ENCODE measurements around the gene TBC1D2B. TPM values are rescaled to one million over a fixed set of nuclear protein-coding genes. Genes with fewer than 3 reads are reported as not detected.

The TBC1D2B gene
- total RNA-seq, 4 donors from 2014 or later: 4.7 to 9.6 (median 8.1) TPM

DNA sequence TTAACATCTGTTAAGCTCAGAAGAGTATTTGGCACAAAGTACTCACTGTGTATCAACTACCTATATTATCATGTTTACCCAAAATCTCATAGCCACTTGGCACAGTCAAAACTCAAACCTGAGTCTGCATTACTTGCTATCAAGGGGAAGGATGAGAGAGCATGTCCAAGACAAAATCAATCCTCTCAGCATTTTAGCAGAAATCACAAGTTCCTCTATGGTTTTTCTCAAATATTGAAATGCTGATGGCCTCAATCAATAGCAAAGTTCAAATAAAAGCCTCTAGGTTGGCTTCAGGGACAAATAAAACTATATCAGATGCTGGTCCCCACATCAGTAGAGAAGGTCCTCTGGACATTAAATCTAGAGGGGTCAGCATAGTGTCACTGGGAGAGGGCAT, 14.3 kb downstream of the TBC1D2B start:
- intact Hi-C loops (cut with DNase I; ENCODE audit: low total_unique reads) (no loop called here), in situ Hi-C loops (cut with MboI; ENCODE audit: low sequenced_read_pairs in 4 of 4) (loop anchor here in 1 of 4 donors (10.0 kb wide), 1 partner anchor 48 kb away; no protein-coding TSS in a partner anchor)
- Histone ChIP-seq H3K27ac (peak overlapping the region; percentile 71 to 83 (median 74)), H3K27me3 (no peaks in the 10 kb centered on the region), H3K9me3 (no peaks in the 10 kb centered on the region), H3K4me3 (no peak overlapping the region), H3K36me3 (no peaks in the 10 kb centered on the region), H3K4me1 (peaks cover 73 to 81% of the 10 kb centered on the region in 2 donors)
- DNase-seq (no peak), ATAC-seq (no peak)
- TF ChIP-seq CTCF (IDR thresholded peaks at IDR 0.05 in 4 of 5, conservative IDR thresholded peaks at IDR 0.05 in 1 of 5) (no peak), POLR2A (IDR thresholded peaks at IDR 0.05) (no peak)

GRCh38 chr15:78061963-78062427, 15.5 kb downstream of the TBC1D2B start:
- intact Hi-C loops (cut with DNase I; ENCODE audit: low total_unique reads): no loop called here
- peak overlapping the region; percentile 71 to 83 (median 74) for H3K27ac ChIP-seq
- no peaks in the 10 kb centered on the region for H3K36me3 ChIP-seq
- peaks cover 69 to 79% of the 10 kb centered on the region in 2 donors for H3K4me1 ChIP-seq
- H3K27me3 ChIP-seq: no peaks in the 10 kb centered on the region
- TF ChIP-seq POLR2A (IDR thresholded peaks at IDR 0.05): no peak
- TF ChIP-seq CTCF (IDR thresholded peaks at IDR 0.05 in 4 of 5, conservative IDR thresholded peaks at IDR 0.05 in 1 of 5): no peak
- no peak for DNase-seq
- H3K9me3 ChIP-seq: no peaks in the 10 kb centered on the region
- in situ Hi-C loops (cut with MboI; ENCODE audit: low sequenced_read_pairs in 4 of 4): loop anchor here in 1 of 4 donors (10.0 kb wide), 1 partner anchor 47 kb away; no protein-coding TSS in a partner anchor
- peak overlapping the region in 3 of 4 donors; percentile 14 to 36 (median 24) for H3K4me3 ChIP-seq
- no peak for ATAC-seq

DNA sequence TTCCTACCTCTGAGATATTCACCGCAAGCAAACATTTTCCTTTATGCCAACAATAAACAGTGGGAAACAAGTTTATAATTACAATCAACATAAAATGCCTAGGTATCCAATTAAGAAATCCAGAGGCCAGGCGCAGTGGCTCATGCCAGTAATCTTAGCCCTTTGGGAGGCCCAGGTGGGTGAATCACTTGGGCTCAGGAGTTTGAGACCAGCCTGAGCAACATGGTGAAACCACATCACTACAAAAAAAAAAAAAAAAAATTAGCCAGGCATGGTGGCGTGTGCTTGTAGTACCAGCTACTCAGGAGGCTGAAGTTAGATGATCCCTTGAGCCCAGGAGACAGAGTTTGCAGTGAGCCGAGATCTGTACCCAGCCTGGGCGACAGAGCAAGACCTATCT, 17.3 kb downstream of the TBC1D2B start:
- no peak for DNase-seq
- no peak for ATAC-seq
- no peaks in the 10 kb centered on the region for H3K27me3 ChIP-seq
- H3K4me1 ChIP-seq: peaks cover 73 to 77% of the 10 kb centered on the region in 2 donors
- H3K36me3 ChIP-seq: no peaks in the 10 kb centered on the region
- H3K4me3 ChIP-seq: no peak overlapping the region
- no peaks in the 10 kb centered on the region for H3K9me3 ChIP-seq
- intact Hi-C loops (cut with DNase I; ENCODE audit: low total_unique reads): no loop called here
- H3K27ac ChIP-seq: peak overlapping the region in 3 of 4 donors; percentile 37 to 46 (median 38)
- in situ Hi-C loops (cut with MboI; ENCODE audit: low sequenced_read_pairs in 4 of 4): loop anchor here in 1 of 4 donors (10.0 kb wide), 1 partner anchor 45 kb away; no protein-coding TSS in a partner anchor
- TF ChIP-seq POLR2A (IDR thresholded peaks at IDR 0.05): no peak
- TF ChIP-seq CTCF (IDR thresholded peaks at IDR 0.05 in 4 of 5, conservative IDR thresholded peaks at IDR 0.05 in 1 of 5): no peak

GRCh38 chr15:78059110-78059839, 18.2 kb downstream of the TBC1D2B start:
- TF ChIP-seq CTCF (IDR thresholded peaks at IDR 0.05 in 4 of 5, conservative IDR thresholded peaks at IDR 0.05 in 1 of 5): no peak
- TF ChIP-seq POLR2A (IDR thresholded peaks at IDR 0.05): no peak
- H3K9me3 ChIP-seq: no peaks in the 10 kb centered on the region
- ATAC-seq: no peak
- no peak overlapping the region for H3K4me3 ChIP-seq
- intact Hi-C loops (cut with DNase I; ENCODE audit: low total_unique reads): no loop called here
- no peaks in the 10 kb centered on the region for H3K36me3 ChIP-seq
- H3K27me3 ChIP-seq: no peaks in the 10 kb centered on the region
- in situ Hi-C loops (cut with MboI; ENCODE audit: low sequenced_read_pairs in 4 of 4): no loop called here
- H3K27ac ChIP-seq: peak overlapping the region in 3 of 4 donors; percentile 37 to 51 (median 46)
- peaks cover 68 to 73% of the 10 kb centered on the region in 2 donors for H3K4me1 ChIP-seq
- DNase-seq: no peak

Data from gastrocnemius medialis (tissue), 4 donors.